Psoas muscle (tissue), 8 donors: ENCODE measurements around the gene GABRP. TPM values are rescaled to one million over a fixed set of nuclear protein-coding genes. Genes with fewer than 3 reads are reported as not detected.

ENCODE experiments used
- ATAC-seq, 4 donors: fragments of 200-7000 bp; cut with Tn5 transposase; one replicate each; pipeline ENCODE4 v1.9.1; 2020; ENCODE audit warnings: moderate library complexity in 3 of 4, mild to moderate bottlenecking in 2 of 4
- DNase-seq, 2 donors: peaks; one replicate each; pipeline ENCODE4 v3.0.0-alpha.2; 2020
- H3K27ac ChIP-seq: fragments of 200-600 bp; one replicate; pipeline ENCODE4 v1.8.0; 2022
- H3K27me3 ChIP-seq, 3 donors: fragments of 200-600 bp in 1 of 3; one replicate each; pipeline versions ENCODE4 v1.6.1 to v1.8.0; 2013 to 2022; ENCODE audit warnings: low read length in 2 of 3, mild to moderate bottlenecking in 2 of 3, moderate library complexity in 1 of 3; ENCODE audit not compliant: insufficient read depth in 3 of 3
- H3K36me3 ChIP-seq, 2 donors: fragments of 200-600 bp in 1 of 2; one replicate each; pipeline versions ENCODE4 v1.6.1 to v1.8.0; 2013 to 2022; ENCODE audit warnings: low read depth in 1 of 2, mild to moderate bottlenecking in 1 of 2, moderate library complexity in 1 of 2; ENCODE audit not compliant: insufficient read depth in 1 of 2
- H3K4me1 ChIP-seq: fragments of 200-600 bp; one replicate; pipeline ENCODE4 v1.8.0; 2022
- H3K4me3 ChIP-seq: fragments of 200-600 bp; one replicate; pipeline ENCODE4 v1.8.0; 2022; ENCODE audit warnings: mild to moderate bottlenecking
- H3K9me3 ChIP-seq: fragments of 200-600 bp; one replicate; pipeline ENCODE4 v1.8.0; 2022
- CTCF ChIP-seq: fragments of 200-600 bp; IDR thresholded peaks from one replicate; pipeline ENCODE4 v1.8.0; 2022; ENCODE audit warnings: antibody characterized with exemption
- WGBS, 3 donors: extraction: QIAGEN DNeasy Blood & Tissue Kit; methylation state at CpG; one replicate each; pipeline versions ENCODE4 v1.1.6 to v1.1.7; 2013; 5-methylcytosine and 5-hydroxymethylcytosine counted together
- intact Hi-C, 2 donors: fragments of 100-400 bp; cut with DNase I; formaldehyde crosslinking; loops; one replicate each; pipeline versions ENCODE4 v1.11.0 to v1.14.2; 2022
- long read RNA-seq, 2 donors: library from polyadenylated mRNA; unstranded; transcript quantifications; one replicate each; pipeline ENCODE4 v2.0.0, GENCODE V29; 2021
- polyA plus RNA-seq, 3 donors: library from polyadenylated mRNA; stranded (reverse); fragments of 200-250 nt; gene quantifications; one replicate each; pipeline ENCODE4 v1.2.3, GENCODE V29; 2013
- total RNA-seq, 4 donors: library from RNA; stranded (reverse); fragmentation: NEBNext Ultra II Directional in 2 of 4; extraction: Animal tissue kit (Norgen Biotek cat#: 25700) in 2 of 4; gene quantifications; one replicate each; pipeline versions ENCODE4 v1.2.1 to v1.2.4, GENCODE V29; 2021 to 2023
- donor health status: healthy with polysubstance abuse.
- donor health status: DM: no; HTN: no; CAD: no; lungs with moderate emphysema.
- donor health status: Bipolar disorder and iron deficiency.
- donor health status: healthy.
- donor health status: DM: yes; HTN: yes; CAD: no.
- donor health status: DM: no; HTN: no; CAD: no.
- donor health status: DM: no; HTN: no; CAD: no.
- donor health status: DM: yes; HTN: yes; CAD: no.

GABRP gene
- total RNA-seq (not detected), polyA plus RNA-seq (under 1 TPM; 0.01 to 0.08 (median 0.04) TPM)
- long read RNA-seq, donor 1: 0 reads
- long read RNA-seq, donor 2: 0 reads

- intact Hi-C loops: loop anchor here in 1 of 2 donors (10.0 kb wide), 1 partner anchor 149 kb away; no protein-coding TSS in a partner anchor
- Histone ChIP-seq H3K27ac (no peak within 1 kb of the TSS), H3K4me1 (no peaks in the 10 kb centered on the region), H3K36me3 (no peaks in the 10 kb centered on the region), H3K27me3 (no peaks in the 10 kb centered on the region), H3K4me3 (no peak within 1 kb of the TSS), H3K9me3 (no peaks in the 10 kb centered on the region)
- 82 to 93% (median 92%) methylated on average over 13 to 14 of the region's 14 CpGs for WGBS, 3 donors
- TF ChIP-seq CTCF: no peak
- DNase-seq (no peak), ATAC-seq (no peak)
Observed at GRCh38 chr5:170783498-170784247, at the start of gene GABRP. Gene GABRP, plus strand, starts transcription at chr5:170783725. Its CDS starts 4,891 bp downstream, at chr5:170788616.

GRCh38 chr5:170736966-170737365 is 46.6 kb upstream of the GABRP start:
- 41 to 58% (median 47%) methylated on average over 3 of the region's 3 CpGs for WGBS, 3 donors
- intact Hi-C loops: no loop called here
- ATAC-seq: no peak

GRCh38 chr5:170737591-170737990 is 45.9 kb upstream of the GABRP start:
- ATAC-seq (no peak), DNase-seq (no peak)
- H3K4me1 ChIP-seq: no peaks in the 10 kb centered on the region
- H3K9me3 ChIP-seq: peaks cover 5% of the 10 kb centered on the region
- TF ChIP-seq CTCF: no peak
- H3K27ac ChIP-seq: no peak overlapping the region
- peaks cover 0 to 8% (median 0%) of the 10 kb centered on the region in 3 donors for H3K27me3 ChIP-seq
- intact Hi-C loops: no loop called here
- H3K4me3 ChIP-seq: no peak overlapping the region
- 50 to 71% (median 69%) methylated on average over 1 of the region's 1 CpG for WGBS, 3 donors
- H3K36me3 ChIP-seq: no peaks in the 10 kb centered on the region

More at GRCh38 chr5:170736966-170737365, 46.6 kb upstream of the GABRP start:
- no peaks in the 10 kb centered on the region for H3K4me1 ChIP-seq
- no peak for TF ChIP-seq CTCF
- no peak for DNase-seq
- H3K36me3 ChIP-seq: no peaks in the 10 kb centered on the region
- H3K27ac ChIP-seq: no peak overlapping the region
- H3K4me3 ChIP-seq: no peak overlapping the region
- H3K27me3 ChIP-seq: peaks cover 0 to 8% (median 0%) of the 10 kb centered on the region in 3 donors
- peaks cover 5% of the 10 kb centered on the region for H3K9me3 ChIP-seq

GRCh38 chr5:170738840-170739239 is 44.7 kb upstream of the GABRP start:
- ATAC-seq: no peak
- Histone ChIP-seq H3K4me1 (no peaks in the 10 kb centered on the region), H3K36me3 (no peaks in the 10 kb centered on the region), H3K4me3 (no peak overlapping the region), H3K27me3 (peaks cover 0 to 8% (median 0%) of the 10 kb centered on the region in 3 donors), H3K9me3 (peaks cover 5% of the 10 kb centered on the region), H3K27ac (no peak overlapping the region)
- no peak for TF ChIP-seq CTCF
- DNase-seq: no peak
- WGBS, 3 donors: 56 to 86% (median 61%) methylated on average over 3 of the region's 3 CpGs
- intact Hi-C loops: no loop called here
